Measurements from ENCODE around the gene BRSK2.

The BRSK2 gene

DNA sequence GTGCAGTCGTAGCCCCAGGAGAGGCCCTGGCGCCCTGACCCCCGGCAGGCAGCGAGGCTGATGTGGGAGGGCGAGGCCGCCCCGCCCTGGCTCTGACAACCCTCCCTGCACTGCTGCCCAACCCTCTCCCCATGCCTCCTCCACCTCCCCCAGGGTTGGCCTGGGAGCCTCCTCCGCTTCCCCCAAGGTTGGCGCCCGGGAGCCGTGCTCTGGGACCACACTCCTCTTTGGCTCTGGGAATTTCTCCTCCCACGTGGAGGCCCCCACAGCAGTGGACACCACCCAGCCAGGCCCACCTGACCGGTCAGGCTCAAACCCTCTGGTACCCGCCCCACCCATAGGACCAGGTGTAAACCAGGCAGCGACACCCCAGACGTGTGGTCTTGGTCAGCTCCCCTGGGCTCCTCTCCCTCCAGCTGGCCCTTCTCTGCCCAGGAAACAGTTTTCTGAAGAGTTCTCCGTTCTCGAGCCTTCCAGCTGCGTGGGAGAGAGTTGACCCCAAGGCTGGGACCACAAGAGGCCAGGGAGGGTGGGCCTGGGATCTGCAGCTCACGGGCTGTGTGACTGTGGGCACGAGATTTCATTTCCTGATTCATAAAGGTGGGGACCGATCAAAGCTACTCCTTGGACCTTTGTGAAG, 39.5 kb upstream of the BRSK2 start:
- Histone ChIP-seq H3K9me2 (replicated peaks; ENCODE audit: insufficient read depth, low read length) (no peaks in the 10 kb centered on the region), H3K9me3 (replicated peaks; ENCODE audit: insufficient read depth, low read length) (no peaks in the 10 kb centered on the region), H3K27ac (ENCODE audit: low read length) (no peak overlapping the region), H3K4me3 (ENCODE audit: low read length) (no peak overlapping the region), H3K79me2 (ENCODE audit: low read length) (no peaks in the 10 kb centered on the region), H3K9ac (ENCODE audit: low read length) (no peak overlapping the region), H3K4me1 (ENCODE audit: low read length) (no peaks in the 10 kb centered on the region), H3F3A (ENCODE audit: insufficient read depth, low read length) (no peaks in the 10 kb centered on the region), H3K36me3 (replicated peaks; ENCODE audit: insufficient read depth, low read length) (no peaks in the 10 kb centered on the region), H2AFZ (ENCODE audit: low read length) (no peak overlapping the region), H3K27me3 (replicated peaks; ENCODE audit: insufficient read depth, low read length) (peaks cover 79% of the 10 kb centered on the region), H4K20me1 (ENCODE audit: insufficient read depth, low read length) (no peaks in the 10 kb centered on the region), H3K4me2 (ENCODE audit: low read depth, low read length) (no peak overlapping the region)
- no peak for DNase-seq
- TF ChIP-seq EZH2 (optimal IDR thresholded peaks at IDR 0.05; ENCODE audit: low read depth, low read length) (no peak), EZH2phosphoT487 (IDR thresholded peaks at IDR 0.05; ENCODE audit: low read length) (no peak)
- TF ChIP-seq, protein P1, sequence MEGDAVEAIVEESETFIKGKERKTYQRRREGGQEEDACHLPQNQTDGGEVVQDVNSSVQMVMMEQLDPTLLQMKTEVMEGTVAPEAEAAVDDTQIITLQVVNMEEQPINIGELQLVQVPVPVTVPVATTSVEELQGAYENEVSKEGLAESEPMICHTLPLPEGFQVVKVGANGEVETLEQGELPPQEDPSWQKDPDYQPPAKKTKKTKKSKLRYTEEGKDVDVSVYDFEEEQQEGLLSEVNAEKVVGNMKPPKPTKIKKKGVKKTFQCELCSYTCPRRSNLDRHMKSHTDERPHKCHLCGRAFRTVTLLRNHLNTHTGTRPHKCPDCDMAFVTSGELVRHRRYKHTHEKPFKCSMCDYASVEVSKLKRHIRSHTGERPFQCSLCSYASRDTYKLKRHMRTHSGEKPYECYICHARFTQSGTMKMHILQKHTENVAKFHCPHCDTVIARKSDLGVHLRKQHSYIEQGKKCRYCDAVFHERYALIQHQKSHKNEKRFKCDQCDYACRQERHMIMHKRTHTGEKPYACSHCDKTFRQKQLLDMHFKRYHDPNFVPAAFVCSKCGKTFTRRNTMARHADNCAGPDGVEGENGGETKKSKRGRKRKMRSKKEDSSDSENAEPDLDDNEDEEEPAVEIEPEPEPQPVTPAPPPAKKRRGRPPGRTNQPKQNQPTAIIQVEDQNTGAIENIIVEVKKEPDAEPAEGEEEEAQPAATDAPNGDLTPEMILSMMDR (IDR thresholded peaks at IDR 0.05; ENCODE audit: low read length): no peak

DNA sequence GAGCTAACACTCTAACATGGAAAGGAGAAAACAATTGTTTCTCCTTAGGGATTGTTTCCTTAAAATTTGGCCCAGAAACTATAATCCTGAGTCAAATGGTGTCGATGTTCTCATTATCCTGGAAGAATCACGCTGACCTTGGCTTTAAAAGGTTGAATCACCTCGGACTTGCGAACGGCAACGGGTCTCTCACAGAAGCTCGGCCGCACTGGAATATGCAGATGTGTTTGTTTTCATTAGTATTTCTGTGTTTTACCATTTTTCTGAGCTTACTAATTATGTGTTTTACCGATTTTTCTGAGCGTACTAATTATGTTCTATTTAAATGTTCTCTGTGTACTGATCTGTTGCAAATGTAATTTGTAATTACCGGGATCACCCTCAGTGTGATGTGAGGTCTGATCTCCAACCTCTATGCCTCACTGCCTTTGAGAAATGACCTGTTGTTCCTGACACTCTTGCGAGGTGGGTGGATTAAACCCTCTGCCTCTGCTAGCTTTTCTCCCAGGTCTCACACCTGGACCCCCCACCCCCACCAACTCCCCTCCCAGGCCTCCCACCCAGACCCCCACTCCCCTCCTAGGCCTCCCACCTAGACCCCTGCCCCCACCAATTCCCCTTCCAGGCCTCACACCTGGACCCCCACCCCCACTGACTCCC, 38.3 kb upstream of the BRSK2 start:
- Histone ChIP-seq H3K79me2 (ENCODE audit: low read length) (no peaks in the 10 kb centered on the region), H2AFZ (ENCODE audit: low read length) (no peak overlapping the region), H3K4me3 (ENCODE audit: low read length) (no peak overlapping the region), H3K4me2 (ENCODE audit: low read depth, low read length) (no peak overlapping the region), H3K9me2 (replicated peaks; ENCODE audit: insufficient read depth, low read length) (no peaks in the 10 kb centered on the region), H3K27ac (ENCODE audit: low read length) (no peak overlapping the region), H3K36me3 (replicated peaks; ENCODE audit: insufficient read depth, low read length) (no peaks in the 10 kb centered on the region), H3K9ac (ENCODE audit: low read length) (no peak overlapping the region), H3K27me3 (replicated peaks; ENCODE audit: insufficient read depth, low read length) (peaks cover 79% of the 10 kb centered on the region), H3F3A (ENCODE audit: insufficient read depth, low read length) (no peaks in the 10 kb centered on the region), H4K20me1 (ENCODE audit: insufficient read depth, low read length) (no peaks in the 10 kb centered on the region), H3K4me1 (ENCODE audit: low read length) (no peaks in the 10 kb centered on the region), H3K9me3 (replicated peaks; ENCODE audit: insufficient read depth, low read length) (no peaks in the 10 kb centered on the region)
- TF ChIP-seq, protein P1 (IDR thresholded peaks at IDR 0.05; ENCODE audit: low read length): no peak
- TF ChIP-seq EZH2 (optimal IDR thresholded peaks at IDR 0.05; ENCODE audit: low read depth, low read length) (no peak), EZH2phosphoT487 (IDR thresholded peaks at IDR 0.05; ENCODE audit: low read length) (no peak)
- DNase-seq: no peak

DNA sequence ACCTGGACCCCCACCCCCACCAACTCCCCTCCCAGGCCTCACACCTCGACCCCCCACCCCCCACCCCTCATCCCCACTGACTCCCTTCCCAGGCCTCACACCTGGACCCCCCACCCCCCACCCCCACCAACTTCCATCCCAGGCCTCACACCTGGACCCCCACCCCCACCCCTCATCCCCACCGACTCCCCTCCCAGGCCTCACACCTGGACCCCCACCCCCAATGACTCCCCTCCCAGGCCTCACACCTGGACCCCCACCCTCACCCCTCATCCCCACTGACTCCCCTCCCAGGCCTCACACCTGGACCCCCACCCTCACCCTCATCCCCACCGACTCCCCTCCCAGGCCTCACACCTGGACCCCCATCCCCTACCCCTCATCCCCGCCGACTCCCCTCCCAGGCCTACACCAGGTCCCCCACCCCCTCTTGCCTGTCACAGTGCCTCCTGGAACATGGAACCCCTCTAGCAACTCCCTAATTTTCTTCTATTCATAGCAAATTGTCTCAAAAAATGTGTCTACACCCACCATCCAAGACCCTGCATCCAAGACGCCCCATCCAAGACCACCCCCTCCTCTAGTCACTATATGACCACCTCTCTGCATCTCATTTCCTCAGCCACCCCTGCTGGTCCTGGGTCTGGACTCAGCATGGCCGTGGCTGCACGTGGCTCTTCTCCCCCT, 36.9 kb upstream of the BRSK2 start:
- DNase-seq: no peak
- H3K27me3 ChIP-seq (replicated peaks; ENCODE audit: insufficient read depth, low read length): peaks cover 79% of the 10 kb centered on the region
- H3K9me2 ChIP-seq (replicated peaks; ENCODE audit: insufficient read depth, low read length): no peaks in the 10 kb centered on the region
- H2AFZ ChIP-seq (ENCODE audit: low read length): no peak overlapping the region
- H3K4me1 ChIP-seq (ENCODE audit: low read length): no peaks in the 10 kb centered on the region
- H3F3A ChIP-seq (ENCODE audit: insufficient read depth, low read length): no peaks in the 10 kb centered on the region
- no peak overlapping the region for H3K27ac ChIP-seq (ENCODE audit: low read length)
- H3K4me2 ChIP-seq (ENCODE audit: low read depth, low read length): no peak overlapping the region
- TF ChIP-seq EZH2phosphoT487 (IDR thresholded peaks at IDR 0.05; ENCODE audit: low read length) (no peak), EZH2 (optimal IDR thresholded peaks at IDR 0.05; ENCODE audit: low read depth, low read length) (no peak)
- TF ChIP-seq, protein P1 (IDR thresholded peaks at IDR 0.05; ENCODE audit: low read length): no peak
- H3K4me3 ChIP-seq (ENCODE audit: low read length): no peak overlapping the region
- H3K79me2 ChIP-seq (ENCODE audit: low read length): no peaks in the 10 kb centered on the region
- no peaks in the 10 kb centered on the region for H4K20me1 ChIP-seq (ENCODE audit: insufficient read depth, low read length)
- no peak overlapping the region for H3K9ac ChIP-seq (ENCODE audit: low read length)
- H3K9me3 ChIP-seq (replicated peaks; ENCODE audit: insufficient read depth, low read length): no peaks in the 10 kb centered on the region
- H3K36me3 ChIP-seq (replicated peaks; ENCODE audit: insufficient read depth, low read length): no peaks in the 10 kb centered on the region
